KBM-7 (cell line): Measurements from ENCODE around the gene QRSL1.
"Not testable (repeated sequence)": the region's sequence is repeated elsewhere in the genome, so short reads cannot be mapped to it uniquely, and the experiment has no call there.

Source experiments
- DNase-seq: peaks from one replicate; pipeline ENCODE4 v3.0.0-alpha.2; 2015
- in situ Hi-C: fragments of 300-500 bp; cut with MboI; formaldehyde crosslinking; loops from 2 replicates; pipeline ENCODE4 v1.14.3; 2020; ENCODE audit warnings: low sequenced_read_pairs, low pct_unique_long_range_greater_than_20kb, mixed read lengths

QRSL1 gene

GRCh38 chr6:106619223-106619622, 10.2 kb upstream of the QRSL1 start:
- in situ Hi-C loops, result no loop called here
- no peak for DNase-seq

- DNase-seq, result no peak
- in situ Hi-C loops, result no loop called here
Measured at GRCh38 chr6:106620931-106621672, 8.3 kb upstream of the QRSL1 start.

GRCh38 chr6:106622412-106622811, 7.0 kb upstream of the QRSL1 start:
- in situ Hi-C loops, result no loop called here
- DNase-seq, result no peak

- in situ Hi-C loops, result no loop called here
- no peak for DNase-seq
Measured at GRCh38 chr6:106623039-106623438, 6.3 kb upstream of the QRSL1 start.

- in situ Hi-C loops, result no loop called here
- DNase-seq, result no peak
Measured at GRCh38 chr6:106626485-106626884, 2.9 kb upstream of the QRSL1 start.

DNA sequence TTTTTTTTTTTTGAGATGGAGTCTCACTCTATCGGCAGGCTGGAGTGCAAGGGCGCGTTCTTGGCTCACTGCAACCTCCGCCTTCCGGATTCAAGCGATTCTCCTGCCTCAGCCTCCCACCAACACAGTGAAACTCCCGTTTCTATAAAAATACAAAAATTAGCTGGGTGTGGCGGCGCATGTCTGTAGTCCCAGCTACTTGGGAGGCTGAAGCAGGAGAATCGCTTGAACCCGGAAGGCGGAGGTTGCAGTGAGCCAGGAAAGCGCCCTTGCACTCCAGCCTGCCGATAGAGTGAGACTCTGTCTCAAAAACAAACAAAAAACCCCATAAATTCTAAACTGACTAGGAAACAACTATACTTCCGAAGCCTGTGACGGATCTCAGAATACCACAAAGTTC, 1.6 kb upstream of the QRSL1 start:
- in situ Hi-C loops, DNase-seq: not testable (repeated sequence)

DNA sequence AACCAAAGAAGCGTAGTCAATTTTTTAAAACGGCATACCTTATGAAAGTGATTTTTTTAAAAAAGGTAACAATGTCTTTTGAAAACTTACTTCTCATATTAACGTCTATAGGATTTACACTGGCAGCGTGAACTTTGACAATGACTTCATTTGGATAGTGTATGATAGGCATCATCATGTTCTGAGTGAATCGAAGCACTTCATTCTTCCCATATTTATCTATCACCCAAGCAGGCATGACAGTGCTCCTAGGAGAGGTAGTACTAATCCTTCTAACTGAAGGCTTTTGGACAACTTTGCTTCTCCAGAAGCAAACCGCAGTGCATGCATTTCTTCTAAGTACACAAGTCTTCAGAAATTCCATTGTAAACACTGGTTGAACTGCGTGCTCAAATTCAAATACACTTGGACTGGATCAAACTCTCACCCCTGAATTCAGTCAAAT, 698 bp upstream of the QRSL1 start:
- DNase-seq, result no peak
- in situ Hi-C loops, result no loop called here

GRCh38 chr6:106629859-106630163, 433 bp downstream of the QRSL1 start:
- in situ Hi-C loops, result no loop called here
- no peak for DNase-seq

DNA sequence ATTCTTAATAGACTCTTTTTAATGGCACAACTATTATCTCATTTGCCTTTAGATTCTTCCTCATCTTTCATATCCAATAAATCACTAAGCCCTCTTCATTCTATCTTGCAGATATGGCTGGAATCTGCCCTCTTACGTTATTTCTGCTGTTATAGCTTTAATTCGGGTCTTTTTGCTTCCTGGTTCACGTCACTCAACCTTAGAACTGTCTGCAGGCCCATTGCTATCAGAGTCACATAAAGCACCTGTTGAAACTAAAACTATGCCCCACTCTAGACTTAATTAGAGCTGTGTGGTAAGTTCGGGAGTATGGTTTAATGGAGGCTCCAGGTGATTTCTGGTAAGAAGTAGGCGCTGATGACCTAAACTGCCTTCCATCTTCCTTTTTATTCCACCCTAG, 988 bp downstream of the QRSL1 start:
- in situ Hi-C loops, result no loop called here
- DNase-seq, result no peak

DNA sequence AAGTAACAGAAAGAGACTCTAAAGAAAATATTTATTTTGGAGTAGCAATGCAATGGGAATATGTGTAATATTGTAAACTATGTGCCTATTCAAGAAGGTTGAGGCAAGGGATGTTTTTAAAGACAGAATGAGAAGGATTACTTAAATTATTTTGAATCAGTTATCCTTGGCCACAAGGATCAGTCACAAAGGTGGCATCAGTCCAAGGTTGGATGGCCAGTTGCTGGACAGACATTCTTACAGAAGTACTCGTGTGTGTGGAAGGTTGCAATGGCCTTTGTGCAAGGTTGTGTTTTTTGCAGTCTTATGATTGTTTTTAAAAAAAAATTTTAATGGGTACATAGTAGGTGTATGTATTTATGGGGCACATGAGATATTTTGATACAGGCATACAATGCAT, 2.0 kb downstream of the QRSL1 start:
- no peak for DNase-seq

GRCh38 chr6:106634565-106634964, 5.2 kb downstream of the QRSL1 start:
- in situ Hi-C loops, result no loop called here

More for the DNA sequence above, 2.0 kb downstream of the QRSL1 start:
- in situ Hi-C loops, result no loop called here

DNA sequence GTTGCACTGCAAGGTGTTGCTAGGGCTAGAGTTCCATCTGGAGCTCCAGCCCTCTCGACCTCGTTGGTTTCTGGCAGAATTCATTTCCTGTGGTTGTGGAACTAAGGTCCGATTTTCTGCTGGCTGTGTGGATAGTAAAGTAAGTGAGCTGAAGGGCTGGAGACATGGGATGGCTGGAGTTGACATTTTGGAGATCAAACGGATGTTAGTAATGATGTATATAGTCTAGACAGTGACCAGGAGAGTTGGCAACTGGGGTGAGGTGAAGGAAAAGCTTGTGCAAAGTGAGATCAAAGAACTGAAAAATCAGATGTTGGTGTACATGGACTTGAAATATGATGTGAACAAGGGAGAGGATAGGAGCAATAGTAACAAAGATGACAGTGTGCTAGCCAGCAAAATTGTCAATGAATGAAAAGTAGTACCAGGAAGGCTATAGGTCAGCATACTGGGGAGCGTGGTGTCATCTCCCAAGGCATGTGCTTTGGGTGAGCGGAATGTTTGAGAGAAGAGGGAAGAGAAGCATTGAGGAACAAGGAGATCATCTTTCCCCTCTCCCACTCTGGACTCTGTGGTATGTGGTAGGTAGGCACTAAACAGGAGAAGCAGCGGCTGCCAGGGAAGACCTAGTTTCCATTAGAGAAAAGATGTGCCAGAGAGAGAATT, 7.8 kb downstream of the QRSL1 start:
- DNase-seq, result peak; percentile 74
- in situ Hi-C loops, result no loop called here

More at GRCh38 chr6:106634565-106634964, 5.2 kb downstream of the QRSL1 start:
- no peak for DNase-seq

- in situ Hi-C loops, result no loop called here
- no peak for DNase-seq
Measured at GRCh38 chr6:106637717-106638341, 8.5 kb downstream of the QRSL1 start.

GRCh38 chr6:106639812-106640211, 10.4 kb downstream of the QRSL1 start:
- in situ Hi-C loops, result no loop called here
- no peak for DNase-seq

- in situ Hi-C loops, result no loop called here
- DNase-seq, result no peak
Measured at GRCh38 chr6:106642476-106642875, 13.1 kb downstream of the QRSL1 start.

DNA sequence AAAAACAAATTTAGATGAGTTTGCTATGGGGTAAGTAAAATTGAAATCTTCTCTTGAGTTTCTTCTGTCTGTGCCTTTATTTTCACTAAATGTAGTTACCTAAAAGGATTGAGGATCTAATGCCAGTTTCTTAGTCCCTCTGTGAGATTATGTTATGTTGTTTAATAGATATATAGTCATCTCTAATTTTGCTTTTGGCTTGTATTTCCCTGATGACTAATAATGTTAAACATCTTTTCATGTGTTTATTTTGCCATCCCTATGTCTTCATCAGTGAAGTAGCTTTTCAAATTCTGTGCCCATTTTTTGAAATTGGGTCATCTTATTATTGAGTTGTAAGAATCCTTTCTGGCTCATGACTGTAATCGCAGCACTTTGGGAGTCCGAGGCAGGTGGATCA, 13.7 kb downstream of the QRSL1 start:
- DNase-seq, result no peak
- in situ Hi-C loops, result no loop called here

DNA sequence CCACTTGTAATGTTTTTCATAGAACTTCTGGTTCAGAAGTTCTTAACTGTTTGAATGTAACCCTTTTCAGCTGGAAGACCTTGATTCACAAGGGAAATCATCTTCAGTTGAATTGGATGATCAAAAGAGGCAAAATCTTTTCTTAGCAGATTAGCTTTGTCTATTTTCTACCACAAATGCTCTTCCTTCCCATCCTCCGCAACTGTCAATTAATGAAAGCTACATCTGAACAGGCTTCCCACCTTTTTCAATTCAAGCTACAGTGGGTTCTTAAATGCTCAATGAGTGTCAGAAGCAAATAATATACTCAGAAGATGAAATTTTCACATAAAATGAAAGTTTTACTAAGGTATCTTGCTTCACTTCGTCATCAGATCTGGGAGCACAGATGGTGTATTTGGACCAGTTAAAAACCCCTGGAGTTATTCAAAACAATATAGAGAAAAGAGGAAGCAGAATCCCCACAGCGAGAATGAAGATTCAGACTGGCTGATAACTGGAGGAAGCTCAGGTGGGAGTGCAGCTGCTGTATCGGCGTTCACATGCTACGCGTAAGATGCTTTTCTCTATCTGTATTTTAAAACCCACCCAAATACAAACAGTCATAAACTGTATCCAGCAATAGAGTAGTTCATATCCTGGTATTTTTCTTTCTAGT, 19.4 kb downstream of the QRSL1 start:
- peak; percentile 68 for DNase-seq
- in situ Hi-C loops, result no loop called here

GRCh38 chr6:106658469-106658868, 29.1 kb downstream of the QRSL1 start:
- in situ Hi-C loops, result no loop called here
- DNase-seq, result no peak

- in situ Hi-C loops, result no loop called here
- DNase-seq, result no peak
Measured at GRCh38 chr6:106659859-106660258, 30.5 kb downstream of the QRSL1 start.

DNA sequence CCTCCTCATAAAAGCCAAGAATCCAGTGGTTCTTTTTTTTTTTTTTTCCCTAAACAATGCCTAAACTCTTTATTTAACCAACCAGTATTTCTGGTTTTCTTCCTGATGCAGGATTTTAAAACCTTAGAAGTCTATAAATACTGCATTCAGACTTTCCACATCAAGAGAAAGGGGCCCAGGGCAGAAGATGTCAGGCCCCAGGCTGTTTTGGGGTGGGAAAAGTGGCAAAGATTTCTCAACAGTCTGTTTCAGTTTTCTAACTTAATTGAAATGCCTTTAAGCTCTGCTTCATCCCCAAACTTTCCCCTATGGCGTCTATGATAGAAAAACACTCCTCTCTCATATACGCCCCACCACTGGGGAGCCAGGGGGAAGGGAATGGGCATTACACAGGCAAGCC, 33.1 kb downstream of the QRSL1 start:
- in situ Hi-C loops, result no loop called here
- DNase-seq, result no peak
